Activated naive CD4-positive, alpha-beta T cell treated with anti-CD3 and anti-CD28 coated beads for 36 hours (primary cell): Measurements from ENCODE around the gene F2. TPM values are rescaled to one million over a fixed set of nuclear protein-coding genes. Genes with fewer than 3 reads are reported as not detected.

Source experiments
- CTCF ChIA-PET: fragments of 350-600 bp; sonication (Branson Sonifier 250); formaldehyde crosslinking; loops from one replicate; lab custom pipeline; 2021; ENCODE audit warnings: antibody characterized with exemption; lab: Charles Lee
- DNase-seq: peaks from one replicate; pipeline ENCODE4 v3.0.0-alpha.2; 2020
- H3K27ac Mint-ChIP-seq: one replicate; pipeline ENCODE4 v1.8.0; 2021; ENCODE audit warnings: mild to moderate bottlenecking, mixed read lengths
- H3K27me3 Mint-ChIP-seq: one replicate; pipeline ENCODE4 v1.8.0; 2021; ENCODE audit warnings: low read depth, mixed read lengths
- H3K36me3 Mint-ChIP-seq: one replicate; pipeline ENCODE4 v1.8.0; 2021; ENCODE audit warnings: low read depth, mixed read lengths
- H3K4me1 Mint-ChIP-seq: one replicate; pipeline ENCODE4 v1.8.0; 2021; ENCODE audit warnings: low read depth, mixed read lengths
- H3K4me3 Mint-ChIP-seq: one replicate; pipeline ENCODE4 v1.8.0; 2021; ENCODE audit warnings: mild to moderate bottlenecking, moderate library complexity, mixed read lengths
- H3K9me3 Mint-ChIP-seq: one replicate; pipeline ENCODE4 v1.8.0; 2021; ENCODE audit warnings: mixed read lengths
- intact Hi-C: fragments of 100-400 bp; cut with micrococcal nuclease; formaldehyde crosslinking; loops from one replicate; pipeline ENCODE4 v1.15.1; 2023
- total RNA-seq, 2 experiments: library from RNA; stranded (reverse); gene quantifications; one replicate each; pipeline ENCODE4 v1.2.3, GENCODE V29; 2021

The F2 gene
- total RNA-seq, 2 experiments from 2014 or later, result not detected

DNA sequence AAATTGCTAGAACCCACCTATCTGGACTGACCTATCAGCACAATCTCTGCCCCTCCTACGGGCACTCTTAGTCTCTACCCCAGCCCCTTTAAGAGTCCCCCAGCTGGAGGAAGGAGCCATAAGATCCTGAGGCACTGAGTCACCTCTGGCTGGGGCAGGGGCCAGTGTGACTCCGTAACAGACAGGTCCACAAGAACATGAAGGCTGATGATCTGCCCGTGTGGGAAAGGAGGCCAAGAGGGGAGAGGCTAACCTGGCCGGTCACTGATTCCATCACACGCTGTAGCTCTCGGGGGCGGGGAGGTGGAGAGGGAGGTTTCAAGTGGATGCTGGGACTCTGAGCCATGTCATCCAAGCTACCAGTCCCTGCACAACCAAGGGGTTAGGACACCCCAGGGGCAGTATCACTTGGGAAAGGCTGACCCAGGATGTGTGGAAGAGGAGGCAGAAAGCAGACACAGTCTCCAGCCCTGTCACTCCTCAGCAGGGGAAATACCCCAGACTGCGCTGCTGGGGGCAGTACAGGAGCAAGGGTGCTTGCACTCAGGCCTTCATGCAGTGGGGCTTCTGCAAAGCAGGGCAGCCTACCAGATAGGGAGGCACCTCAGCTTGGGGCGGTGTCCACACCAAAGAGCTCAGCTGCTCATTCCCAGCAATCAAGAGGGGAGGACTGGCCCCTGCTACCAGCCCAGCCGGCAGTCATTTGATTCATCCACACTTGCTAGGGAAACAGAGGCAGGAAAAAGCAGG is 40.8 kb upstream of the F2 start:
- H3K27me3 Mint-ChIP-seq, result no peaks in the 10 kb centered on the region
- no peak overlapping the region for H3K27ac Mint-ChIP-seq
- H3K4me1 Mint-ChIP-seq, result peaks cover 40% of the 10 kb centered on the region
- no peak for DNase-seq
- CTCF ChIA-PET, result no interaction called here
- no peaks in the 10 kb centered on the region for H3K9me3 Mint-ChIP-seq
- peaks cover 13% of the 10 kb centered on the region for H3K36me3 Mint-ChIP-seq
- intact Hi-C loops, result no loop called here
- no peak overlapping the region for H3K4me3 Mint-ChIP-seq

DNA sequence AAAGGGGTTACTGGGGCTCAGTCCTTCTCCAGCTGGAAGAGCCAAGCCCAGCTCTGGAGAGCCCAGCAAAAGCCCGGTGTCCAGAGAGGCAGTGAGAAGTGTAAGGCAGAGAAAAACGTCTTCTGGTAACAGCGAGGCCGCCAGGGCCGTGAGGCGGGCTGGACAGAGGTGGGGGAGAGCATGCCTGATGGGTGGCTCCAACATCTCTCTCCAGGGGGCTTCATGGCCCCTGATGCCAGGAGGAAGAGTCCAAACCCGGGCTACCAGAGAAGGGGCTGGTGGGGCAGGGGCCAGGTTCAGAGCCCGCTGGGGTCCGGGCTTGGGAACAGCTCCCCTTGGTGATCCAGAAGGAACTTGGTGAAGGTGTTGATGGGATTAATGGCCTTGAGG is 40.3 kb upstream of the F2 start:
- Mint-ChIP-seq H3K27ac (no peak overlapping the region), H3K9me3 (no peaks in the 10 kb centered on the region), H3K27me3 (no peaks in the 10 kb centered on the region), H3K4me1 (peaks cover 34% of the 10 kb centered on the region), H3K36me3 (peaks cover 14% of the 10 kb centered on the region), H3K4me3 (no peak overlapping the region)
- intact Hi-C loops, result no loop called here
- CTCF ChIA-PET, result no interaction called here
- DNase-seq, result no peak

DNA sequence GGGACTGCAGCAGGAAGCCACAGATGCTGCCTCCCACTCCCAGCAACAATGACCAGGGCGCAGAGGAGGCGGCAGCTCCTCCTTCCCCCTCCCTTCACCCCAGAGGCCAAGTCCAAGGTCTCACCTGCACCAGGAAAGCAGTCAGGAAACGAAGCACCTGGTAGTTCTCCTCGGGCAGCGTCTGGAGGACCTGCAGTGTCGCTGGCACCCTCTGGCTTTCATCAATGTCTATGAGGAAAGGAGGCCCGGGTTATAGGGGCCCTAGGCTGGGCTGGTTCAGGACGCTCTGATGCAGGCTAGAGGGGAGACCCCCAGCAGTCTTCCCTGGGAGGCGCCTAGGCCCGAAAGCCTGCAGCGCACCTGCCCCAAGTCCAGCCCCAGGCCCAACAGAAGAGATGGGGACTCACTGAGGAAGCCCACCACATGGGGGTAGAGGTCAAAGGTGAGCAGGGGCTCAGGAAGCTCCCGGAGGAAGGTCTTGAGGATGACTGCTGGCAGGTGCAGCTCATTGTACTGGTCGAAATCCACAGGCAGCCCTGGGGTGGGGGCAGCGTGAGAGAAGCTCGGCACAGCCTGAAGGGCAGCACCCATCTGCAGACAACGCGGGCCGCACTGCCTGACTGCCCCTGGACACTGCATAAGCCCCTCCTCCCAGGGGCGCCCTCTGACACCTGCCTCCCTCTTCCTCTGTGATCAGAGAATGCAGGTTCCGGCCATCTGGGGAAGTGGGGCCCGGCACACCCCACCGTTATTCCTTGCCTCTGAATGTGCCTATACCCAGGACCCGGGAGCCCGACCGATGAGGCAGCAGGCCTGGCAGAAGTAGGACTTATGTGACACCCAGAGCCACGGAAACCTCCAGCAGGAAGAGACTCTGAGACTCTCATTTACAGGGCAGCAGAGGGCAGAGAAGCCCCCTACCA is 39.5 kb upstream of the F2 start:
- intact Hi-C loops, result no loop called here
- Mint-ChIP-seq H3K27ac (no peak overlapping the region), H3K9me3 (no peaks in the 10 kb centered on the region), H3K36me3 (peaks cover 15% of the 10 kb centered on the region), H3K4me1 (peaks cover 26% of the 10 kb centered on the region), H3K4me3 (no peak overlapping the region), H3K27me3 (no peaks in the 10 kb centered on the region)
- no peak for DNase-seq
- CTCF ChIA-PET, result no interaction called here

DNA sequence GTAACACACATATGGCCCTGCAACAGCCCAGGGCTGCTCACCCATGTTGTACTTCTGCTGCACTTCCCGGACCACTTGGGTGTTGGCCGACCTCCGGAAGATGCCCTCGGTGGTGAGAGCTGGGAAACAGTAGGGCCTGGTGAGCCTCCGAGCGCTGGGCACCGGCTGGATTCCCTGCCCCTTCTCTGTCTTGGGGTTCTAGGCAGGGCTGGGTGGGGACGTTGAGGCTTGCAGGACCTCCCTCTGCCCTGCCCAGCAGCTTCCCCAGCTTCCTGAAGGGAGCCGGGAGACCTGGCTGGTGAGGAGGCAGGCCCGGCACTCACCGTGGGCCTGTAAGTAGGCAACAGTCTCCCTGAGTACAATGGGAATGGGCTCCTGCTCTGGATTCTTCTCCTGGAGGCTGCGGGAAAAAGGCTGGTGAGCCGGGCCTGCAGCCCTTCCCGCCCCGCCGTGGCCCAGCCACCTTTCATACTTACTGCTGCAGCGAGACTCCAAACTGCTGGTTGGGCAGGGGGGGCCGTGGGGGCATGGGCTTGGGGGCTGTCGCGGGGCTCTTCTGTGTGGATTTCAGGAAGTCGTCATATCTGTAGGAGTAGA is 38.8 kb upstream of the F2 start:
- intact Hi-C loops, result no loop called here
- CTCF ChIA-PET, result no interaction called here
- DNase-seq, result no peak
- Mint-ChIP-seq H3K27me3 (no peaks in the 10 kb centered on the region), H3K4me3 (no peak overlapping the region), H3K36me3 (peaks cover 15% of the 10 kb centered on the region), H3K4me1 (peaks cover 19% of the 10 kb centered on the region), H3K27ac (no peak overlapping the region), H3K9me3 (no peaks in the 10 kb centered on the region)

DNA sequence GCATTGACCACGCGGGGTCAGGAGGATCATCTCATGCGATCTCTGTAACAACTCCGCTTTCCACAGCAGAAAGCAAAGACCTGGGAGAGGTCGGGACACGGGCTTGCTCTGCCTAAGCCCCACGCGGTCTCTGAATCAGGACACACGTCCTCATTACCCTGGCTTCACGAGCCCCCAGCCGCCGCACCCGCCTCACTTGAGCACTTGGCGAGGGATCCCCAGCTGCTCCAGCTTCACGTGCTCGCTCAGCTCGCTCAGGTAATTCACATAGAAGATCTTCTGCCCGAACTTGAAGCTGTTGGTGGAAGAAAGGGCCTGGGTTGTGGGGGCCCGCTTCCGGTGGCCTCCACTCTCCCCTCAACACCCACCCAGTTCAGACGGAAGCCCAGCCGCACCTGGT is 38.2 kb upstream of the F2 start:
- Mint-ChIP-seq H3K4me1 (peaks cover 13% of the 10 kb centered on the region), H3K9me3 (no peaks in the 10 kb centered on the region), H3K27ac (no peak overlapping the region), H3K4me3 (no peak overlapping the region), H3K36me3 (peaks cover 15% of the 10 kb centered on the region), H3K27me3 (no peaks in the 10 kb centered on the region)
- CTCF ChIA-PET, result no interaction called here
- DNase-seq, result no peak
- intact Hi-C loops, result no loop called here

DNA sequence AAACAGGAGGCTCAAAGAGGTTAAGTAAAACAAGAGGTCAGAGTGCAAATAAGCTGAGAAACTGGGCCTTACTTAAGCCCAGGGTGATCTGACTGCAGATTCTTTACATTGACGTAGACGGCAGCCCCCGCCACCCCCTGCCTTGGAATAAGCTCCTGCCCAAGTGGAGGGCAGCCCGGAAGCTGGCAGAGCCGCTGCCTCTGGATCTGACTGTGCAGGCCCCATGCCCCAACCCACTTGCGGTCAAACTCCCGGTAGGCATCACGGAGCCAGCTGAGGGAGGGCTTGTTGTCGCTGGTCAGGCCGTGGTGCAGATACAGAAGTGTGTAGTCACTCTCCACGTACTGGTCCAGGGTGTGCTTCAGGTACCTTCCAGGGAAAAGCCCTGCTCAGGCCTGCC is 37.2 kb upstream of the F2 start:
- H3K27ac Mint-ChIP-seq, result no peak overlapping the region
- peaks cover 13% of the 10 kb centered on the region for H3K36me3 Mint-ChIP-seq
- no peaks in the 10 kb centered on the region for H3K27me3 Mint-ChIP-seq
- H3K4me3 Mint-ChIP-seq, result no peak overlapping the region
- no peak for DNase-seq
- H3K4me1 Mint-ChIP-seq, result peaks cover 6% of the 10 kb centered on the region
- no peaks in the 10 kb centered on the region for H3K9me3 Mint-ChIP-seq
- intact Hi-C loops, result no loop called here
- CTCF ChIA-PET, result no interaction called here

DNA sequence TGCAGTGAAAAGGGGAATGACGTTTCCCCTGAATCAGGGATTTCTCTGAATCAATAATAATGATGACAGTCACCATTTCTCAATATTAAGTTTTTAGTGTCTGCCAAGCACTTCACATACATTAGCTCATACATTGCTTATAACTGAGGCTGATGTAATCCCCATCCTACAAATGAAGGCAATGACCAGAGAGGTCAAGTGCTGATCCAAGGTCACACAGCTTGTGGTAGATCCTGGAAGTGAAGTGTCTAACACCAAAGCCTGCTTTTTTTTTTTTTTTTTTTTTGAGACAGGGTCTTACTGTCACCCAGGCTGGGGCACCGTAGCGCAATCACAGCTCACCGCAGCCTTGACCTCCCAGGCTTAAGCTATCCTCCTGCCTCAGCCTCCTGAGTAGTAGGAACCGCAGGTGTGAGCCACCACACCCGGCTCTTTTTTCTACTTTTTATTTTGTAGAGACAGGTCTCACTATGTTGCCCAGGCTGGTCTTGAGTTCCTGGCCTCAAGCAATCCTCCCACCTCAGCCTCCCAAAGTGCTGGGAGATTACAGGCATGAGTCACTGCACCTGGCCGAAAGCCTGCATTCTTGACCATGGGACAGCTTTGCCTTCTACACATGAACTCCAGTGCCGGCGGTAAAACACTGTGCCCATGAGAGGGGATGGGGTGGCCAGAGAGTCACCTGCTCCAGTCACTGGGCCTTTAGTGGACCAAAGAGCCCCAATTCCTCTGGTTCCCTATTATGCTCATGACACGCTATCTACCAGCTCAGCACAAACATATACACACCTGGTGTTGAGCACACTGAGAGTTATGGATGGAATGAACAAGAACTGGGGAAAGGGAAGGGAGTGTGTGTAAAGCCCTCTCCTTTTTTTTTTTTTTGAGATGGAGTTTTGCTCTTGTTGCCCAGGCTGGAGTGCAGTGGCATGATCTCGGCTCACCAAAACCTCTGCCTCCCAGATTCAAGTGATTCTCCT is 36.0 kb upstream of the F2 start:
- no peaks in the 10 kb centered on the region for H3K4me1 Mint-ChIP-seq
- no peaks in the 10 kb centered on the region for H3K27me3 Mint-ChIP-seq
- H3K4me3 Mint-ChIP-seq, result no peak overlapping the region
- peaks cover 13% of the 10 kb centered on the region for H3K36me3 Mint-ChIP-seq
- no peaks in the 10 kb centered on the region for H3K9me3 Mint-ChIP-seq
- CTCF ChIA-PET, result interaction anchor here (0.6 to 0.7 kb wide), 2 partner anchors 45 to 283 kb away, joined by 3 to 4 read pairs; no protein-coding TSS in a partner anchor
- no peak overlapping the region for H3K27ac Mint-ChIP-seq
- intact Hi-C loops, result no loop called here
- DNase-seq, result no peak

DNA sequence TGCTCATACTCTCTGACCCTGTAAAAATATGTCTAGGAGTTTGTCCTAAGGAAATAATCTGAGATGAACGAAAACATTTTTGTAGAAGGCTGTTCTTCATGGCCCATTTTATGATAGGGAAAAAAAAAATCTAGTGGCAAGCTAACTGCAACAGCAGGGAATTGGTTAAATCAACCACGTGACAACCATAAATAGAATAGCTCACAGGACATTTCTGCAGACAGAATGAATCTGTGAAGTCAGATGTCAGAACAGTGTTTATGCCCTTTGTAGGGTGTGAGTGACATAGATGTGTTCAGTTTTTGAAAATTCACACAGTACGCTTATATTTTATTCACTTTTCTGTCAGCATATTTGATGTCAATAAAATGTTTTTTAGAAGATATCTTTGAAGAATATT is 34.6 kb upstream of the F2 start:
- no peak for DNase-seq
- Mint-ChIP-seq H3K36me3 (peaks cover 14% of the 10 kb centered on the region), H3K27ac (no peak overlapping the region), H3K4me3 (no peak overlapping the region), H3K9me3 (no peaks in the 10 kb centered on the region), H3K4me1 (peaks cover 3% of the 10 kb centered on the region), H3K27me3 (no peaks in the 10 kb centered on the region)
- CTCF ChIA-PET, result interaction anchor here (1.1 kb wide), 1 partner anchor 195 kb away, joined by 4 read pairs; no protein-coding TSS in a partner anchor
- intact Hi-C loops, result no loop called here

DNA sequence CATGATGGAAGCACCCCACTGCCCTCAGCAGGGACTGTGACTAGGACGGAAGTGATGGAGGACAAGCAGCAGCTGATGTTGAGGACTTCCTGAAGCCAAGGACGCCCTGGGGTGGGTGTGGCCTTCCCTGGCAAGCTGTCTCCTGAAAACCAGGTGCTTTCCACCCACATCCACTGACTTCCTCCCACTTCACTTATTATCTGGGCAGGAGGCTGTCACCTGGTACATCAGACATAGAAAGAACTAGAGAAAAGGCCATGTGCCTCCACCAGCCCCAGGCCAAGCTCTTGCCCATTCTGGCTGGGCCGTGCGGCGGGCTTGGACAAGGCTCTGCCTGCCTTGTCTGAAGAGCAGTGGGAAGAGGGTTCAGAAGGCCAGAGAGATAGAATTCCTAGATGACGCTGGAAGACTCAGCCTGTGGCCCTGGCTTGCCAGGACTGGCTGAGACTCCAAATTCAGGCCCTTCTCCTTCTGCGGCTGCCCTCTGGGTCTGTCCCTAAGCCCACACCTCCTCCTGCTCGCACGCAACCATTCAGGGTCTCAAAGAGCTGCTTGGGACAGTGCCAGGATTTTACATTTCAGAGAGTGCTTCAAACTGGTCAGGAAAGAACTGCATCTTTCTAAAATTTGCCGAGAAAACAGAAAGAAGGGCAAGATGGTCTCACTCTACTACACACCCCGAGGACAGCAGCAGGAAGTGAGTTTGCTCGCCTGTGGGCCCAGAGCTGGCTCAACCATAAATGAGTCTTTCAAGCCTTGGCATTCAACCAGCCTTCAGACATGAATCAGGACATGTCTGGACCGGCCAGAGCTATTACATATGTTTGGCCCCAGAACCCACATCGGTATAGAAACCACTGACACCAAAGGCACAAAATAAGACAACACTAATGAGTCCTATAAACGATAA is 31.9 kb upstream of the F2 start:
- Mint-ChIP-seq H3K27ac (peak overlapping the region; percentile 18), H3K27me3 (no peaks in the 10 kb centered on the region), H3K4me3 (no peak overlapping the region), H3K36me3 (peaks cover 10% of the 10 kb centered on the region), H3K4me1 (peaks cover 3% of the 10 kb centered on the region), H3K9me3 (no peaks in the 10 kb centered on the region)
- CTCF ChIA-PET, result no interaction called here
- intact Hi-C loops, result no loop called here
- DNase-seq, result no peak

DNA sequence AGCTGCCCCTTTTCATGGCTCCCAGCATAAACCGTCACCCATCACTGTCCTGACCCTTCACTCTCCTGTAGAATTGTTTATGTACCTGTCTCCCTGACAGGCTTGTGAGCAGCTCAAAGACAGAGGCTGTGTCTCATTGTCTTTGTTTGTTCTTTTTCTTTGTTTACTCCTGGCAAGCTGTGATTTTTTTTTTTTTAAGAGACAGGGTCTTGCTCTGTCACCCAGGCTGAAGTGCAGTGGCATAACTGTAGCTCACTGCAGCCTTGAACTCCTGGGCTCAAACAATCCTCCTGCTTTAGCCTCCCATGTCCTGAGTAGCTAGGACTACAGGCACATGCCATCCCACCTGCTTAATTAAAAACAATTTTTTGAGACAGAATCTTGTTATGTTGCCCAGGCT is 28.3 kb upstream of the F2 start:
- CTCF ChIA-PET, result interaction anchor here (0.6 to 0.7 kb wide), 2 partner anchors 122 to 347 kb away, joined by 4 read pairs; no protein-coding TSS in a partner anchor

DNA sequence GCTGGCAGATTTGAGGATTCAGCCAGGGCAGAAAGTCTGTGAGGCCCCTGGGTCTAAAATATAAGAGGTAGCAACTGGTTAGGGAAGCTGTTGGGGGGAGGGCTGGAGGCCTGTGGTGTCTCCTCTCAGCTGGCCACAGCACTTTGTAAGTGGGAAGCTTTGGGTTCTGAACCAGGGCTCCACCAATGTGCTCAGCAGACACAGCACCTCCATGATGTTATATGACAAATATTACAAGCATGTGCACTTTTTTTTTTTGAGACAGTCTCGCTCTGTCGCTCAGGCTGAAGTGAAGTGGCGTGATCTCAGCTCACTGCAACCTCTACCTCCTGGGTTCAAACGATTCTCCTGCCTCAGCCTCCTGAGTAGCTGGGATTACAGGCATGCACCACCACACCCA is 26.6 kb upstream of the F2 start:
- CTCF ChIA-PET, result interaction anchor here (0.7 kb wide), 1 partner anchor 21 kb away, joined by 3 read pairs; no protein-coding TSS in a partner anchor
- H3K36me3 Mint-ChIP-seq, result peaks cover 16% of the 10 kb centered on the region

More for the DNA sequence above, 28.3 kb upstream of the F2 start:
- intact Hi-C loops, result no loop called here
- Mint-ChIP-seq H3K4me1 (peaks cover 5% of the 10 kb centered on the region), H3K36me3 (peaks cover 16% of the 10 kb centered on the region), H3K9me3 (no peaks in the 10 kb centered on the region), H3K4me3 (no peak overlapping the region), H3K27me3 (no peaks in the 10 kb centered on the region), H3K27ac (no peak overlapping the region)
- no peak for DNase-seq

More for the DNA sequence above, 26.6 kb upstream of the F2 start:
- H3K27ac Mint-ChIP-seq, result no peak overlapping the region
- DNase-seq, result no peak
- H3K27me3 Mint-ChIP-seq, result no peaks in the 10 kb centered on the region
- H3K4me3 Mint-ChIP-seq, result no peak overlapping the region
- no peaks in the 10 kb centered on the region for H3K9me3 Mint-ChIP-seq
- intact Hi-C loops, result no loop called here
- H3K4me1 Mint-ChIP-seq, result peaks cover 11% of the 10 kb centered on the region
